HepG2 (cell line): ENCODE results near the gene STKLD1. TPM values are rescaled to one million over a fixed set of nuclear protein-coding genes. Genes with fewer than 3 reads are reported as not detected.

Source experiments
- CREB1 ChIP-seq, 2 experiments: fragments of 450-650 bp in 1 of 2; IDR thresholded peaks; 2 replicates each; pipeline ENCODE4 v1.6.1; 2016 to 2017; ENCODE audit warnings: control low read depth in 1 of 2, mild to moderate bottlenecking in 1 of 2, missing compliant biosample characterization in 1 of 2, missing genetic modification characterization in 1 of 2
- EZH2 ChIP-seq: conservative IDR thresholded peaks from 2 replicates; pipeline ENCODE4 v1.6.1; 2012; ENCODE audit warnings: mild to moderate bottlenecking, low read depth, low read length, moderate library complexity
- GLI4 ChIP-seq: sonication (generic); formaldehyde crosslinking; IDR thresholded peaks from 2 replicates; pipeline ENCODE4 v1.5.1; 2020; ENCODE audit warnings: missing genetic modification reagents, mild to moderate bottlenecking, moderate library complexity, borderline replicate concordance
- HDAC6 ChIP-seq: fragments of 200-600 bp; sonication (generic); IDR thresholded peaks from 2 replicates; pipeline ENCODE4 v1.7.0; 2017; ENCODE audit warnings: mild to moderate bottlenecking, antibody characterized with exemption, low read length, low read depth
- HIVEP1 ChIP-seq: sonication (generic); formaldehyde crosslinking; IDR thresholded peaks from 2 replicates; pipeline ENCODE4 v1.4.0; 2020; ENCODE audit warnings: mild to moderate bottlenecking, missing genetic modification reagents
- KAT7 ChIP-seq: IDR thresholded peaks from 2 replicates; pipeline ENCODE4 v1.6.1; 2018; ENCODE audit warnings: borderline replicate concordance, missing compliant biosample characterization
- KAT8 ChIP-seq: IDR thresholded peaks from 2 replicates; pipeline ENCODE4 v1.6.1; 2016; ENCODE audit warnings: missing genetic modification reagents, missing compliant biosample characterization
- MAFG ChIP-seq: sonication (generic); formaldehyde crosslinking; IDR thresholded peaks from 2 replicates; pipeline ENCODE4 v1.5.1; 2020; ENCODE audit warnings: mild to moderate bottlenecking, missing genetic modification reagents
- MIXL1 ChIP-seq: IDR thresholded peaks from 2 replicates; pipeline ENCODE4 v1.6.1; 2016
- MTA1 ChIP-seq: sonication (generic); formaldehyde crosslinking; IDR thresholded peaks from 2 replicates; pipeline ENCODE4 v1.4.0; 2020; ENCODE audit warnings: missing genetic modification reagents, mild to moderate bottlenecking, borderline replicate concordance
- NCOA2 ChIP-seq: sonication (generic); formaldehyde crosslinking; IDR thresholded peaks from 2 replicates; pipeline ENCODE4 v1.8.0; 2022; ENCODE audit warnings: inconsistent platforms
- PCBP2 ChIP-seq: fragments of 200-400 bp; formaldehyde crosslinking; optimal IDR thresholded peaks from 2 replicates; pipeline ENCODE3; 2018; ENCODE audit warnings: low read length, low read depth; ENCODE audit not compliant: poor library complexity, severe bottlenecking
- PHF5A ChIP-seq: IDR thresholded peaks from one replicate; pipeline ENCODE4 v1.6.1; 2018; ENCODE audit warnings: low read depth, missing genetic modification reagents; ENCODE audit not compliant: unreplicated experiment
- SETDB1 ChIP-seq: sonication (generic); formaldehyde crosslinking; IDR thresholded peaks from 2 replicates; pipeline ENCODE4 v1.5.1; 2020; ENCODE audit warnings: missing genetic modification reagents, mild to moderate bottlenecking, borderline replicate concordance
- YEATS4 ChIP-seq: sonication (generic); formaldehyde crosslinking; IDR thresholded peaks from 2 replicates; pipeline ENCODE4 v1.4.0; 2020; ENCODE audit warnings: missing genetic modification reagents, borderline replicate concordance
- ZNF224 ChIP-seq: sonication (generic); formaldehyde crosslinking; IDR thresholded peaks from 2 replicates; pipeline ENCODE4 v1.5.0; 2020; ENCODE audit warnings: mild to moderate bottlenecking, missing genetic modification reagents
- ZNF234 ChIP-seq: sonication (generic); formaldehyde crosslinking; conservative IDR thresholded peaks from 2 replicates; pipeline ENCODE4 v1.5.1; 2020; ENCODE audit warnings: mild to moderate bottlenecking, missing genetic modification reagents
- ZNF326 ChIP-seq: sonication (generic); formaldehyde crosslinking; IDR thresholded peaks from 2 replicates; pipeline ENCODE4 v1.4.0; 2020; ENCODE audit warnings: missing genetic modification reagents, borderline replicate concordance
- ZNF335 ChIP-seq: sonication (generic); formaldehyde crosslinking; IDR thresholded peaks from 2 replicates; pipeline ENCODE4 v1.4.0; 2020; ENCODE audit warnings: missing genetic modification reagents
- ZNF430 ChIP-seq: sonication (generic); formaldehyde crosslinking; IDR thresholded peaks from 2 replicates; pipeline ENCODE4 v1.9.0; 2021; ENCODE audit warnings: mild to moderate bottlenecking, missing genetic modification reagents
- ZNF510 ChIP-seq: sonication (generic); formaldehyde crosslinking; IDR thresholded peaks from 2 replicates; pipeline ENCODE4 v1.4.0; 2020; ENCODE audit warnings: low read depth, mild to moderate bottlenecking, missing genetic modification reagents
- ZNF564 ChIP-seq: sonication (generic); formaldehyde crosslinking; IDR thresholded peaks from 2 replicates; pipeline ENCODE4 v1.8.1; 2023; ENCODE audit warnings: mild to moderate bottlenecking, missing genetic modification reagents
- ZNF788 ChIP-seq: sonication (generic); formaldehyde crosslinking; IDR thresholded peaks from 2 replicates; pipeline ENCODE4 v1.5.0; 2020; ENCODE audit warnings: mild to moderate bottlenecking, missing genetic modification reagents, borderline replicate concordance
- ZNF839 ChIP-seq: sonication (generic); formaldehyde crosslinking; IDR thresholded peaks from 2 replicates; pipeline ENCODE4 v1.4.0; 2020; ENCODE audit warnings: missing genetic modification reagents, mild to moderate bottlenecking, borderline replicate concordance
- polyA plus RNA-seq, 8 experiments: library from polyadenylated mRNA; depleted of rRNA in 3 of 8; stranded (reverse) in 7 of 8; unstranded in 1 of 8; fragments of >200 nt; fragmentation: Illumina TruSeq in 4 of 8; extraction: Trizol in 4 of 8; gene quantifications; 2 replicates each; pipeline versions ENCODE4 v1.2.1 to v1.2.3, GENCODE V29; 2011 to 2016; ENCODE audit warnings: low read depth in 4 of 8, missing spikeins in 1 of 8, mixed read lengths in 1 of 8; ENCODE audit not compliant: insufficient read depth in 1 of 8
- total RNA-seq, 5 experiments: library from RNA; depleted of rRNA; stranded (reverse); fragments of >200 nt; fragmentation: Illumina TruSeq; extraction: Trizol; gene quantifications; 2 replicates each; pipeline ENCODE4 v1.2.3, GENCODE V29; 2016; ENCODE audit warnings: low read depth in 1 of 5
- TF ChIP-seq, protein P1 (sequence below): sonication (generic); formaldehyde crosslinking; IDR thresholded peaks from 2 replicates; pipeline ENCODE4 v1.5.1; 2020; ENCODE audit warnings: missing genetic modification reagents, mild to moderate bottlenecking, borderline replicate concordance
- TF ChIP-seq, protein P2 (sequence below): IDR thresholded peaks from 2 replicates; pipeline ENCODE4 v1.4.0; 2020; ENCODE audit warnings: mild to moderate bottlenecking, missing genetic modification reagents

The STKLD1 gene
- total and polyA plus RNA-seq, 2 of the 13 experiments (the other 11 are each of a cell fraction or from before 2014, with no cell fraction given), result 1.5 to 2.2 TPM

DNA sequence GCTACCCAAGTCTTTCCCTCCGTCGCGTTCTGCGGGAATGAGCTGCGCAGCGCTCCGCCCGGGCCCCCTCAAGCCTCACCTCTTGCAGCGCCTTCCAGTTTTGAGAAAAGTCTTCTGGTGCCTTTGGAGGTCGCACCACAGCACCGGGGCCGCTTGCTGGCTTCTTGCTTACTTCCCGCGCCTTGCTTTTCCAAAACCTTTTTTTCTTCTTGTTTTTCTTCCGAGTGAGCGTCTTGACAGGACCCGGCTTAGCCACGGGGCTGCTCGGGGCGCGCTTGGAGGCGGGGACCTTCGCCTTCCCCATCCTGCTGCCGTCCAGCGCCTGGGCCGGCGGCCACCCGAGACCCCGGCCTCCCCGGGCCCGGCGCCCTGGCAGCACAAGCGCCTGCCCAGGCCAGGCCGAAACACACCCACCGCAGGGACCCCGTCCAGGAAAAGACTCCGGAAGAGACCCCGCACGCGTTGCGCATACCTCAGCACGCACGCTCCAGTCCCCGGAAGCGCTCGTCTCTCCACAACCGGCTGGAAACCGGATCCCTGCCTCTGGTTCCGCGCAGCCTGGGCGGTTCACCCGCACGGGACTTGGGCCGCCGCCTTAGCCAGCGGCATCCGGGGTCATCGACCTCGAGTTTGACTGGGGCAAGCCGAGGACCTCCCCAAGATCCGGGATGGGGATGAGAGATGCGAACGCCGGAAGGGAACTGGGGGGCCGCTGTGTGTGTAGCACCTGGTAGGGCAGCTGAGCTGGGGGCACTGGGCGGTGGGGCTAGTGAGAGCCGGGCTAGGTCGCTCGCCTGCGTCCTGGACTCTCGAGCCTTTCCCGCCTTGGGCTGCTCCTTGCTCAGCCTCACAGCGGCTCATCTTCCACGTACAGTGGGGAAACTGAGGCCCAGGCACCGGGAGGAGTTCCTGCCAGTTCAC is 41.6 kb downstream of the STKLD1 start, which contains the start of gene REXO4 (continued):
- TF ChIP-seq HDAC6 (no peak), YEATS4 (CRISPR knock-in tag) (peak; percentile 89), MIXL1 (0 out of 2 replicates have a peak, but pooled peaks have one; percentile 47), MTA1 (CRISPR knock-in tag) (peak; percentile 95), ZNF234 (CRISPR knock-in tag) (peak; percentile 96), EZH2 (no peak), ZNF224 (CRISPR knock-in tag) (no peak), ZNF788 (CRISPR knock-in tag) (peak; percentile 98), PHF5A (CRISPR knock-in tag) (peak; percentile 73), NCOA2 (CRISPR knock-in tag) (peak; percentile 62), SETDB1 (CRISPR knock-in tag) (no peak), CREB1 (IDR thresholded peaks at IDR 0.05) (peak; percentile 63), CREB1 (CRISPR knock-in tag; IDR thresholded peaks at IDR 0.05) (peak; percentile 87), ZNF510 (CRISPR knock-in tag) (no peak; the same call in 1 of the 2 replicates), GLI4 (CRISPR knock-in tag) (peak; percentile 60; the same call in 1 of the 2 replicates), ZNF335 (peak; percentile 88), HIVEP1 (CRISPR knock-in tag) (peak; percentile 93), MAFG (0 out of 2 replicates have a peak, but pooled peaks have one; percentile 46), ZNF839 (CRISPR knock-in tag) (no peak), PCBP2 (no peak), ZNF326 (CRISPR knock-in tag) (no peak), KAT8 (CRISPR knock-in tag) (peak; percentile 99), ZNF564 (CRISPR knock-in tag) (peak; percentile 88; the same call in 1 of the 2 replicates), KAT7 (CRISPR knock-in tag) (peak; percentile 47; the same call in 1 of the 2 replicates), ZNF430 (CRISPR knock-in tag) (peak; percentile 76)
- TF ChIP-seq, protein P1, sequence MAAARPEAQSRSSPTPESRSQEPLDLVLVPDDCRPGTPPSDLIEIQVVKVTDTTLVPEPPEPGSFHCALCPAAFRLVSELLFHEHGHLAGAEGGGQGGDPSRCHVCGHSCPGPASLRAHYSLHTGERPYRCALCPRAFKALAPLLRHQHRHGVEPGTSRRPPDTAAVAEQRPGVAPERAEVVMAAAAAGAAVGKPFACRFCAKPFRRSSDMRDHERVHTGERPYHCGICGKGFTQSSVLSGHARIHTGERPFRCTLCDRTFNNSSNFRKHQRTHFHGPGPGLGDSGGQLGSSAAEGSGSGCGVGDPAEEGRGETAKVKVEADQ (CRISPR knock-in tag), result peak; percentile 79; the same call in 1 of the 2 replicates
- TF ChIP-seq, protein P2, sequence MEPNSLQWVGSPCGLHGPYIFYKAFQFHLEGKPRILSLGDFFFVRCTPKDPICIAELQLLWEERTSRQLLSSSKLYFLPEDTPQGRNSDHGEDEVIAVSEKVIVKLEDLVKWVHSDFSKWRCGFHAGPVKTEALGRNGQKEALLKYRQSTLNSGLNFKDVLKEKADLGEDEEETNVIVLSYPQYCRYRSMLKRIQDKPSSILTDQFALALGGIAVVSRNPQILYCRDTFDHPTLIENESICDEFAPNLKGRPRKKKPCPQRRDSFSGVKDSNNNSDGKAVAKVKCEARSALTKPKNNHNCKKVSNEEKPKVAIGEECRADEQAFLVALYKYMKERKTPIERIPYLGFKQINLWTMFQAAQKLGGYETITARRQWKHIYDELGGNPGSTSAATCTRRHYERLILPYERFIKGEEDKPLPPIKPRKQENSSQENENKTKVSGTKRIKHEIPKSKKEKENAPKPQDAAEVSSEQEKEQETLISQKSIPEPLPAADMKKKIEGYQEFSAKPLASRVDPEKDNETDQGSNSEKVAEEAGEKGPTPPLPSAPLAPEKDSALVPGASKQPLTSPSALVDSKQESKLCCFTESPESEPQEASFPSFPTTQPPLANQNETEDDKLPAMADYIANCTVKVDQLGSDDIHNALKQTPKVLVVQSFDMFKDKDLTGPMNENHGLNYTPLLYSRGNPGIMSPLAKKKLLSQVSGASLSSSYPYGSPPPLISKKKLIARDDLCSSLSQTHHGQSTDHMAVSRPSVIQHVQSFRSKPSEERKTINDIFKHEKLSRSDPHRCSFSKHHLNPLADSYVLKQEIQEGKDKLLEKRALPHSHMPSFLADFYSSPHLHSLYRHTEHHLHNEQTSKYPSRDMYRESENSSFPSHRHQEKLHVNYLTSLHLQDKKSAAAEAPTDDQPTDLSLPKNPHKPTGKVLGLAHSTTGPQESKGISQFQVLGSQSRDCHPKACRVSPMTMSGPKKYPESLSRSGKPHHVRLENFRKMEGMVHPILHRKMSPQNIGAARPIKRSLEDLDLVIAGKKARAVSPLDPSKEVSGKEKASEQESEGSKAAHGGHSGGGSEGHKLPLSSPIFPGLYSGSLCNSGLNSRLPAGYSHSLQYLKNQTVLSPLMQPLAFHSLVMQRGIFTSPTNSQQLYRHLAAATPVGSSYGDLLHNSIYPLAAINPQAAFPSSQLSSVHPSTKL (CRISPR knock-in tag), result peak; percentile 71
